NCI-H2029 treated with DMSO at 0.1 percent for 48 hours (cell line): Measurements from ENCODE around the gene RFPL1.
A peak's percentile ranks its signal among the peaks of the same experiment; 100 is the strongest.
"Not testable (repeated sequence)": the region's sequence is repeated elsewhere in the genome, so short reads cannot be mapped to it uniquely, and the experiment has no call there.

ENCODE experiments used
- DNase-seq: peaks from one replicate; lab custom pipeline; 2025; lab: John Stamatoyannopoulos, UW

Gene RFPL1

DNA sequence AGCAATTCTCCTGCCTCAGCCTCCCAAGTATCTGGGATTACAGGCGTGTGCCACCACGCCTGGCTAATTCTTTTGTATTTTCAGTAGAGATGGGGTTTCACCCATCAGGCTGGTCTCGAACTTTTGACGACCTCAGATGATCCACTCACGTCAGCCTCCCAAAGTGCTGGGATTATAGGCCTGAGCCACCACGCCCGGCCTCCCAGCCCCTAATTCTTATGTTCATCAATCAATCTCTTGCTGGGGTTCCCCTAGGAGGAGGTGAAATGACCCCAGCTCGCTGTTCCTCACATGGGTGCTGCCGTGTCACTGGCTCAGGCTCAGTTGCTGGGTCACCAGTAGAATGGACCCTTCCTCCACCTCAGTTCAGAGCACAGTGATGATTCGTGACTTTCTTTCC lies at the start of gene RFPL1:
Gene RFPL1, plus strand, starts transcription at position 301 of the 400 bp plus-strand sequence.
- not testable (repeated sequence) for DNase-seq

GRCh38 chr22:29388759-29389090 lies 49.7 kb upstream of the RFPL1 start:
- no peak for DNase-seq

DNA sequence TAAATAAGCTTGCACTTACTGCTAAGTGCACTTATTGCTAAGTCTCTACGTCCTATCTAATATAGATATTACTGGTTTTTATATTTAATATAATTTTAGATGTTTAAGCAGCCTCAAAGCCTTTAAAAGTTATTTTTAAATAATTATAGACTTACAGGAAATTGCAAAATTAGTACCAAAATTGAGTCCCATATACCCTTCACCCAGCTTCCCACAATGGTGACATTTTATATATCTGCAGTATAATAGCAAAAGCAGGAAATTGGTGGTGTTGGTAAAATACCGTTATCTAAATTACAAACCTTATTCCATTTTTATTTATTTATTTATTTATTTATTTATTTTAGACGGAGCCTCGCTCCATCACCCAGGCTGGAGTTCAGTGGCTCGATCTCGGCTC lies 48.1 kb upstream of the RFPL1 start:
- no peak for DNase-seq

GRCh38 chr22:29391546-29391945 lies 46.8 kb upstream of the RFPL1 start:
- DNase-seq = no peak

- DNase-seq = no peak
These were observed 45.3 kb upstream of the RFPL1 start for GRCh38 chr22:29393019-29393608.

GRCh38 chr22:29394931-29395581 lies 43.3 kb upstream of the RFPL1 start:
- peak; percentile 61 for DNase-seq

DNA sequence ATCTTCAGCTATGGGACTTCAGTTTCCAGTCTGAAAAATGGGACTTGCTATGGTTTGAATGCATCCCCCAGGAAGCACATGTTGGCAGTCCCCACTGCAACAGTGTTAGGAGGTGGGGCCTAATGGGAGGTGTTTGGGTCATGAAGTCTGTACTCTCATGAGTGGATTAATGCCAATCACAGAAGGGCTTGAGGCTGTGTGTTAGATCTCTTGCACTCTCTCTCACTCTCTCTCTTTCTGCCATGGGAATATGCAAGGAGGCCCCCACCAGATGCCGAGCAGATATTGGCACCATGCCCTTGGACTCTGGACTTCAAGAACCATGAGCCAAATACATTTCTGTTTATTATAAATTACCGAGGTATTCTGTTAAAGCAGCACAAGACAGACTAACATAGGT lies 42.3 kb upstream of the RFPL1 start:
- no peak for DNase-seq

DNA sequence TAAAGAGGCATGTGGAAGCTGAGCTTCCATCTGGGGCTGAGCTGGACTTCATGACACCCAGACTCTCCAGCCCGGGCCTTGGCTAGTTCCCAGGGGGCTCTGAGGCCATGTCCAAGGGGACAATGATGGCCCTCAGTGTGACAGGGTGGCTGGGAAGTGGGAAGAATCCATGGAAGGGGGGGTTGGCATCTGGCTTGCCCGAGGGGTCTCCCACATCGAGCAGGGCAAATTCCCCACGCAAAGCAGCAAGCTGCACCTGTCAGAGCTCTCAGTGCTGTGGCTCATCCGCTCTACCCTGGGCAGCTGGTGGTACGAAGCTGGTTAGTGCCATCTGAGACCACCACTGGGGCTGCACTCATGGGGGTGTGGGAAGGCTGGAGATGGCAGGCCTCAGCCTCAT lies 40.6 kb upstream of the RFPL1 start:
- DNase-seq = no peak

DNA sequence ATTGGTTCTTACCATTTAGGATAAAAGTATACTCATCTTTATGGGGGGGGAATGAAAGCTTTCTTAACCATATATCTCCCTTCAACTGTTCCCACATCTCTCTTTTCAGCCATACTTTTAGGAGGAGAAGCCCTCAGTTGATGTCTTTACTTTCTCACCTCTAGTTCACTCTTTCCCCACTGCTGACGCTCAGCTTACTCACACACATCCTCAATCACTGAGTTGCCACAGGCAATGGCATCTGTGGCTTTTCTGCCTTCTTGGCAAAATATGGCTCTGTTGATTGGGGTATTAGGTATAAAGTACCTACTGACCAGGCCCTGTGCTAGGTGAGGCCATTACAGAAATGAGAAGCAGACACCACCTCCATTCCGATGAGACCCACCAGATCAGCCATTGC lies 37.8 kb upstream of the RFPL1 start:
- no peak for DNase-seq

- not testable (repeated sequence) for DNase-seq
These were observed 36.8 kb upstream of the RFPL1 start for GRCh38 chr22:29401538-29401937.

- no peak for DNase-seq
These were observed 29.4 kb upstream of the RFPL1 start for GRCh38 chr22:29408940-29409339.

GRCh38 chr22:29411569-29412211 lies 26.7 kb upstream of the RFPL1 start:
- not testable (repeated sequence) for DNase-seq

DNA sequence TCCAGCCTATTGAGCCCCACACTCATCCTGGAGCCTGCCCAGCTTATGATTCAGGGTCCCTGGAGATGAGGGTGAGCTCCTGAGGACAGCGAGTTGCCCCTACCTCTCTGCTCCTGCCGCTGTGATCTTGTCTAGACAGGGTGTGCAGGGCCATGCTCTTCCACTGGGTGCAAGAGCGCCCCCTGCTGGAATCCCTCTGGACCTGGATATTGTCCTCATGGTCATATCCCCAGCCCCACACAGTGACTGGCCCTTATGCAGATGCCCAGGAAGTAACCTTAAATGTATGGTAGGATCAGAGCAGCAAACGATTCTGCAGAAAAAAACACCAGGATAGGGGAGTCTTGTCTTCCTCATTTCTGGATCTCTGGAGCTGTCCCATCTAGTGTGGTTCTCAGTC lies 25.6 kb upstream of the RFPL1 start:
- not testable (repeated sequence) for DNase-seq

DNA sequence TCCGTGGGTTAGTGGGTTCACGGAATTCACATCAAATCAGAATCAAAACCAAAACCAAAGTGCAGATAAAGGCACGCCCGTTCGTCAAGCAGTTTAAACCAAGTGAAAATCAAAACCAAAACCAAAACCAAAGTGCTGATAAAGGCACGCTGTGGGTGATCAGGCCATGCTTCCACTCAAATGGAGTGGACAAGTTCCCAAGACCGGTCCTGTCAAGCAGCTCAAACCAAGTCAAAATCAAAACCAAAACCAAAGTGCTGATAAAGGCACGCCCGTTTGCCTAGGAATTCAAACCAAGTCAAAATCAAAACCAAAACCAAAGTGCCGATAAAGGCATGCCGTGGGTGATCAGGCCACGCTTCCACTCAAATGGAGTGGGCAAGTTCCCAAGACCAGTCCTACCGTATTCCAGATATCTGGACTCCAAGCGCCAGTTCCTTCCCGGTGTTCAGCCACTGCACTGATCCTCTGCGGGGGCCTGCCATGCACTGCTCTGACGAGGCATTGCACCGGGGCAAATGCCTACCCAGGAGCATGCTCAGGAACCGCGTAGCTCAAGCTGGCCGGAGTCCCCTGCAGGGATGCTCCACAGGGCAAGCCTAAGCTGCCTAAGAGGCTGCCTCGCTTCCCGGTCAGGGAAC lies 23.3 kb upstream of the RFPL1 start:
- peak; percentile 7 for DNase-seq

- not testable (repeated sequence) for DNase-seq
These were observed 19.7 kb upstream of the RFPL1 start for GRCh38 chr22:29418704-29419103.

- no peak for DNase-seq
These were observed 11.9 kb upstream of the RFPL1 start for GRCh38 chr22:29426476-29426875.

- DNase-seq = no peak
These were observed 11.1 kb upstream of the RFPL1 start for GRCh38 chr22:29427176-29427760.

- no peak for DNase-seq
These were observed 6.4 kb upstream of the RFPL1 start for GRCh38 chr22:29431986-29432385.

DNA sequence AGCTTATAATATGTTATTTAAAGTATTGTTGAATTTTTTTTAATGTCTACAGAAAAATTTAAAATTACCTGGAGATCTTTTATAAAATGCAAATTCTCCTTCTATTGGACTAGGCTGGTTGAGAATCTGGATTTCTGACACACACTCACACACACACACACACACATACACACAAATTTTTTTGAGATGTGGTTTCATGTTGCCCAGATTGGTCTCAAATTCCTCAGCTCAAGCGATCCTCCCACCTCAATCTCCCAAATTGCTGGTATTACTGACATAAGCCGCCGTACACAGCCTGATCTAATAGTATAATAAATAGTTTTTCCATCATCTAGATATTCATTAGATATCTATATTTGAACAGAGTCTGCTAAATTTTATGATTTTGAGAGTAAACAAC lies 4.5 kb upstream of the RFPL1 start:
- no peak for DNase-seq

DNA sequence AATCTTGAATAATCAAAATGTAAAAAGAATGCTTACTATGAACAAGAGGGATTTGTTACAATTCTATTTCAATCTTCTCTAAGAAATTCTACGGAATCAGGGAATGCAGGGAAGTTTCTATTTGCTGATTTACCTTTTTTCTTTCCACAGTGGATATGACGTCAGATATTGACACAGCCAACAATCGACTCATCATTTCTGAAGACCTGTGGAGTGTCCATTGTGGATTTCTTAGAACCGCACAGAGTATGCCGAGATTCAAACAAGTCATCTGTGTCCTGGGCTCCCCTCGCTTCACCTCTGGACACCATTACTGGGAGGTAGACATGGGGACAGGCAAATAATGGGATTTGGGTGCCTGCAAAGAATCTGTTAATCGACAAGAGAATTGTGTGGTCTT lies 4.1 kb upstream of the RFPL1 start:
- DNase-seq = no peak

DNA sequence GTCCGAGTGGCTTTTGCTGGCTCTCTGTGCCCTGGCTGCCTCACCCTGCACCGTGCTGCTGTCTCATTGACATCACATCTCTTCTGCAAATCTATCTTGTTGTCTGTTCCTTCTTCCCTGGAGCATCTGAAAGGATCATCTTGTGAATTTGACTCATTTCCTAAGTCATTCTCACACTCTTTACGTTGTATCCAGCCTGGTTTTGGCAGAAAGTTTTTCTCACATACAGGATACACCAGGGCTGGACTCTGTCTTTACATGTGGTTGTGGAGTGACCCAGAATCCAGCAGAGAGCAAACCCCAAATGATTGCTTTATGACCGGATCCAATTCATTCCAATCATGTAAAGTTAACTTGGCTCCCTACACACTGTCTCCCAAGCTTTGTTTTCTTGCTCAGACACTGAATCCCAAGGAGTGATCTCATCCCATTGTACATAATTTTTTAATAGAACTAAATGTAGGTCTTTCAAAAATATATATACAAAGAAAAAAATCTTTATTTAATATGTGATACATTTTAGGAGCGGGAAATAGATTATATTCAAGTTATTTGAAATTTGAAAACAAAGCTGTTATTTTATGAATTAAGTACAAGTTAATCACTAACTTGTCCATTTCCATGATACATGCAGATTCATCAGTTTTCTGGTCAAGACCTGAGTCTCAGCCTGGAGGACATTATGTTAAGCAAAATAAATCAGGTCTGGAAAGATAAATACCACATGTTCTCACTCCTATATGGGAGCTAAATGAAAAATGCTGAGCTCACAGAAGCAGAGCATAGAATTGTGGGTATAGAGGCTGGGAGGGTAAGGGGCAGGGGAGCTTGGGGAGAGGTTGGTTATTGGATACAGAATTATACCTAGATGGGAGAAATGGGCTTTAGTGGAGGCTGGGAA lies 2.9 kb upstream of the RFPL1 start:
- no peak for DNase-seq

GRCh38 chr22:29442976-29443375 lies 4.6 kb downstream of the RFPL1 start:
- DNase-seq = no peak
